HepG2 (cell line): ENCODE data around the gene PTPRU. TPM values are rescaled to one million over a fixed set of nuclear protein-coding genes. Genes with fewer than 3 reads are reported as not detected.

Experiments
- DPF2 ChIP-seq: sonication (generic); formaldehyde crosslinking; IDR thresholded peaks from 2 replicates; pipeline ENCODE4 v1.4.0; 2020; ENCODE audit warnings: mild to moderate bottlenecking, low read depth, missing genetic modification reagents, borderline replicate concordance
- HOXA5 ChIP-seq: sonication (generic); formaldehyde crosslinking; IDR thresholded peaks from 2 replicates; pipeline ENCODE4 v1.4.0; 2020; ENCODE audit warnings: missing genetic modification reagents
- MXI1 ChIP-seq: IDR thresholded peaks from 3 replicates; pipeline ENCODE4 v1.6.1; 2012; ENCODE audit warnings: low read depth, low read length, inconsistent platforms, borderline replicate concordance
- NCOA2 ChIP-seq: sonication (generic); formaldehyde crosslinking; IDR thresholded peaks from 2 replicates; pipeline ENCODE4 v1.8.0; 2022; ENCODE audit warnings: inconsistent platforms
- PAX8 ChIP-seq: sonication (generic); formaldehyde crosslinking; IDR thresholded peaks from 2 replicates; pipeline ENCODE4 v1.8.0; 2022; ENCODE audit warnings: mild to moderate bottlenecking, missing genetic modification reagents, borderline replicate concordance
- POGZ ChIP-seq: sonication (generic); formaldehyde crosslinking; IDR thresholded peaks from 2 replicates; pipeline ENCODE4 v1.4.0; 2020; ENCODE audit warnings: mild to moderate bottlenecking, missing genetic modification reagents
- SAP130 ChIP-seq: IDR thresholded peaks from 2 replicates; pipeline ENCODE4 v1.6.1; 2016; ENCODE audit warnings: low read depth
- TOE1 ChIP-seq: sonication (generic); formaldehyde crosslinking; IDR thresholded peaks from 2 replicates; pipeline ENCODE4 v1.4.0; 2020; ENCODE audit warnings: mild to moderate bottlenecking, missing genetic modification reagents
- YEATS2 ChIP-seq: sonication (generic); formaldehyde crosslinking; IDR thresholded peaks from 2 replicates; pipeline ENCODE4 v1.4.0; 2020; ENCODE audit warnings: missing genetic modification reagents, borderline replicate concordance
- ZEB1 ChIP-seq: IDR thresholded peaks from 2 replicates; pipeline ENCODE4 v1.6.1; 2012; ENCODE audit warnings: mild to moderate bottlenecking, low read depth, inconsistent platforms; ENCODE audit not compliant: insufficient replicate concordance
- ZKSCAN1 ChIP-seq: fragments of 150-350 bp; IDR thresholded peaks from 2 replicates; pipeline ENCODE4 v1.6.1; 2014; ENCODE audit warnings: low read length
- ZNF510 ChIP-seq: sonication (generic); formaldehyde crosslinking; IDR thresholded peaks from 2 replicates; pipeline ENCODE4 v1.4.0; 2020; ENCODE audit warnings: low read depth, mild to moderate bottlenecking, missing genetic modification reagents
- ZNF605 ChIP-seq: sonication (generic); formaldehyde crosslinking; IDR thresholded peaks from 2 replicates; pipeline ENCODE4 v1.8.0; 2022; ENCODE audit warnings: mild to moderate bottlenecking, missing genetic modification reagents
- polyA plus RNA-seq, 8 experiments: library from polyadenylated mRNA; depleted of rRNA in 3 of 8; stranded (reverse) in 7 of 8; unstranded in 1 of 8; fragments of >200 nt; fragmentation: Illumina TruSeq in 4 of 8; extraction: Trizol in 4 of 8; gene quantifications; 2 replicates each; pipeline versions ENCODE4 v1.2.1 to v1.2.3, GENCODE V29; 2011 to 2016; ENCODE audit warnings: low read depth in 4 of 8, missing spikeins in 1 of 8, mixed read lengths in 1 of 8; ENCODE audit not compliant: insufficient read depth in 1 of 8
- total RNA-seq, 5 experiments: library from RNA; depleted of rRNA; stranded (reverse); fragments of >200 nt; fragmentation: Illumina TruSeq; extraction: Trizol; gene quantifications; 2 replicates each; pipeline ENCODE4 v1.2.3, GENCODE V29; 2016; ENCODE audit warnings: low read depth in 1 of 5
- TF ChIP-seq, protein P1 (sequence below): fragments of 450-650 bp; IDR thresholded peaks from 2 replicates; pipeline ENCODE4 v1.6.1; 2016
- TF ChIP-seq, protein P2 (sequence below): sonication (generic); formaldehyde crosslinking; IDR thresholded peaks from 2 replicates; pipeline ENCODE4 v1.4.0; 2020; ENCODE audit warnings: missing genetic modification reagents, mild to moderate bottlenecking, borderline replicate concordance
- TF ChIP-seq, protein P3 (sequence below): sonication (generic); formaldehyde crosslinking; IDR thresholded peaks from 2 replicates; pipeline ENCODE4 v1.5.1; 2020; ENCODE audit warnings: missing genetic modification reagents, mild to moderate bottlenecking, borderline replicate concordance
- TF ChIP-seq, protein P4 (sequence below): sonication (generic); formaldehyde crosslinking; IDR thresholded peaks from 2 replicates; pipeline ENCODE4 v1.4.0; 2020; ENCODE audit warnings: missing genetic modification reagents, borderline replicate concordance

The PTPRU gene
- total and polyA plus RNA-seq, 2 of the 13 experiments (the other 11 are each of a cell fraction or from before 2014, with no cell fraction given), result 21.6 to 22.3 TPM

DNA sequence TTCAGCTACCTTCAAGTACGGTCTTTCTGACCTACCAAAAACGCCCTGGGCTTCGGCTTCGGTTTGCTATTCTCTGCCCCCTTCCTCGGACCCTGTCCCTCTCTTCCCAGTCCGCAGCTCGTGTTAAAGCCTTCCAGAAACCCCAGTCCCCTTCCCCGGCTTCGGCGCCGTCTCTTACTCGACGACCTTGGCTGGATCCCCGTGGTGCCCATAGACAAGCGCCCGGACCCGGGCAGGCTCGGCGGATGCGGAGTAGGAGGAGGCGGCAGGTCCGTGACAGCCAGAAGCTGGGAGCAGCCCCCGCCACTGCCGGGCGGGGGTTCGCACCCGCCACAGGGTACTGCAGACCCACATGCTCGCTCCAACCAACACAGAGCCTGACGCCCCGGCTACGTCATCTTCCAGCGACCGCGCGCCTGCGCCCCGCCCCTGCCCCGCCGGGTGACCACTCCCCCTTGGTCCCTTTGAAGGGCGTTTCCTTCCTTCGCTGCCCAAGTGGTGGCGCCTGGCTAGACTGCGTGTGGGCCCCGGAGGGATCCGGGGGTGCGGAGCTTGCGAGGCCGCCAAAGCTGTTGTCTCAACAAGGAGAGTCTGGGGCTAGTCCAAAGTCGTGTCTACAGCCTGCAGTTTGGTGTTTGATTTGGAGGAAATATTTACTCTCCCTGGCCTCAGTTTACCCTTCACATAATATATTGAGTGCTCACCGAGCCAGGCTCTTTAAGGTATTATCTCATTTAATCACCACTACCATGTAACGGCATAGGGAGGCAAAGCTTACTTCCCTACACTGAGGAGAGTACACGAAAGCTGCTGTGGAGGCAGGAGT, 5.6 kb upstream of the PTPRU start, which contains the start of gene MECR (continued):
- TF ChIP-seq POGZ (CRISPR knock-in tag), result peak; percentile 66
- peak; percentile 76; the same call in 1 of the 2 replicates for TF ChIP-seq HOXA5
- TF ChIP-seq MXI1, result peak; percentile 97
- TF ChIP-seq, protein P1, sequence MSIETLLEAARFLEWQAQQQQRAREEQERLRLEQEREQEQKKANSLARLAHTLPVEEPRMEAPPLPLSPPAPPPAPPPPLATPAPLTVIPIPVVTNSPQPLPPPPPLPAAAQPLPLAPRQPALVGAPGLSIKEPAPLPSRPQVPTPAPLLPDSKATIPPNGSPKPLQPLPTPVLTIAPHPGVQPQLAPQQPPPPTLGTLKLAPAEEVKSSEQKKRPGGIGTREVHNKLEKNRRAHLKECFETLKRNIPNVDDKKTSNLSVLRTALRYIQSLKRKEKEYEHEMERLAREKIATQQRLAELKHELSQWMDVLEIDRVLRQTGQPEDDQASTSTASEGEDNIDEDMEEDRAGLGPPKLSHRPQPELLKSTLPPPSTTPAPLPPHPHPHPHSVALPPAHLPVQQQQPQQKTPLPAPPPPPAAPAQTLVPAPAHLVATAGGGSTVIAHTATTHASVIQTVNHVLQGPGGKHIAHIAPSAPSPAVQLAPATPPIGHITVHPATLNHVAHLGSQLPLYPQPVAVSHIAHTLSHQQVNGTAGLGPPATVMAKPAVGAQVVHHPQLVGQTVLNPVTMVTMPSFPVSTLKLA, result peak; percentile 41
- TF ChIP-seq, protein P2, sequence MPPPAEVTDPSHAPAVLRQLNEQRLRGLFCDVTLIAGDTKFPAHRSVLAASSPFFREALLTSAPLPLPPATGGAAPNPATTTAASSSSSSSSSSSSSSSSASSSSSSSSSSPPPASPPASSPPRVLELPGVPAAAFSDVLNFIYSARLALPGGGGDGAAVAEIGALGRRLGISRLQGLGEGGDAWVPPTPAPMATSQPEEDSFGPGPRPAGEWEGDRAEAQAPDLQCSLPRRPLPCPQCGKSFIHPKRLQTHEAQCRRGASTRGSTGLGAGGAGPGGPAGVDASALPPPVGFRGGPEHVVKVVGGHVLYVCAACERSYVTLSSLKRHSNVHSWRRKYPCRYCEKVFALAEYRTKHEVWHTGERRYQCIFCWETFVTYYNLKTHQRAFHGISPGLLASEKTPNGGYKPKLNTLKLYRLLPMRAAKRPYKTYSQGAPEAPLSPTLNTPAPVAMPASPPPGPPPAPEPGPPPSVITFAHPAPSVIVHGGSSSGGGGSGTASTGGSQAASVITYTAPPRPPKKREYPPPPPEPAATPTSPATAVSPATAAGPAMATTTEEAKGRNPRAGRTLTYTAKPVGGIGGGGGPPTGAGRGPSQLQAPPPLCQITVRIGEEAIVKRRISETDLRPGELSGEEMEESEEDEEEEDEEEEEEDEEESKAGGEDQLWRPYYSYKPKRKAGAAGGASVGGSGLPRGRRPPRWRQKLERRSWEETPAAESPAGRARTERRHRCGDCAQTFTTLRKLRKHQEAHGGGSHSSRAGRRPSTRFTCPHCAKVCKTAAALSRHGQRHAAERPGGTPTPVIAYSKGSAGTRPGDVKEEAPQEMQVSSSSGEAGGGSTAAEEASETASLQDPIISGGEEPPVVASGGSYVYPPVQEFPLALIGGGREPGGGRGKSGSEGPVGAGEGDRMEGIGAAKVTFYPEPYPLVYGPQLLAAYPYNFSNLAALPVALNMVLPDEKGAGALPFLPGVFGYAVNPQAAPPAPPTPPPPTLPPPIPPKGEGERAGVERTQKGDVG, result 0 out of 2 replicates have a peak, but pooled peaks have one; percentile 39
- TF ChIP-seq SAP130, result peak; percentile 95
- TF ChIP-seq ZEB1, result no peak
- TF ChIP-seq TOE1, result no peak
- TF ChIP-seq ZNF605 (CRISPR knock-in tag), result peak; percentile 19; the same call in 1 of the 2 replicates
- no peak for TF ChIP-seq ZKSCAN1
- TF ChIP-seq ZNF510 (CRISPR knock-in tag), result no peak
- TF ChIP-seq, protein P3, sequence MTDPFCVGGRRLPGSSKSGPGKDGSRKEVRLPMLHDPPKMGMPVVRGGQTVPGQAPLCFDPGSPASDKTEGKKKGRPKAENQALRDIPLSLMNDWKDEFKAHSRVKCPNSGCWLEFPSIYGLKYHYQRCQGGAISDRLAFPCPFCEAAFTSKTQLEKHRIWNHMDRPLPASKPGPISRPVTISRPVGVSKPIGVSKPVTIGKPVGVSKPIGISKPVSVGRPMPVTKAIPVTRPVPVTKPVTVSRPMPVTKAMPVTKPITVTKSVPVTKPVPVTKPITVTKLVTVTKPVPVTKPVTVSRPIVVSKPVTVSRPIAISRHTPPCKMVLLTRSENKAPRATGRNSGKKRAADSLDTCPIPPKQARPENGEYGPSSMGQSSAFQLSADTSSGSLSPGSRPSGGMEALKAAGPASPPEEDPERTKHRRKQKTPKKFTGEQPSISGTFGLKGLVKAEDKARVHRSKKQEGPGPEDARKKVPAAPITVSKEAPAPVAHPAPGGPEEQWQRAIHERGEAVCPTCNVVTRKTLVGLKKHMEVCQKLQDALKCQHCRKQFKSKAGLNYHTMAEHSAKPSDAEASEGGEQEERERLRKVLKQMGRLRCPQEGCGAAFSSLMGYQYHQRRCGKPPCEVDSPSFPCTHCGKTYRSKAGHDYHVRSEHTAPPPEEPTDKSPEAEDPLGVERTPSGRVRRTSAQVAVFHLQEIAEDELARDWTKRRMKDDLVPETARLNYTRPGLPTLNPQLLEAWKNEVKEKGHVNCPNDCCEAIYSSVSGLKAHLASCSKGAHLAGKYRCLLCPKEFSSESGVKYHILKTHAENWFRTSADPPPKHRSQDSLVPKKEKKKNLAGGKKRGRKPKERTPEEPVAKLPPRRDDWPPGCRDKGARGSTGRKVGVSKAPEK (CRISPR knock-in tag), result no peak
- peak; percentile 84; the same call in 1 of the 2 replicates for TF ChIP-seq YEATS2
- no peak for TF ChIP-seq DPF2 (CRISPR knock-in tag)
- no peak for TF ChIP-seq PAX8 (CRISPR knock-in tag)
- no peak for TF ChIP-seq NCOA2 (CRISPR knock-in tag)
- TF ChIP-seq, protein P4, sequence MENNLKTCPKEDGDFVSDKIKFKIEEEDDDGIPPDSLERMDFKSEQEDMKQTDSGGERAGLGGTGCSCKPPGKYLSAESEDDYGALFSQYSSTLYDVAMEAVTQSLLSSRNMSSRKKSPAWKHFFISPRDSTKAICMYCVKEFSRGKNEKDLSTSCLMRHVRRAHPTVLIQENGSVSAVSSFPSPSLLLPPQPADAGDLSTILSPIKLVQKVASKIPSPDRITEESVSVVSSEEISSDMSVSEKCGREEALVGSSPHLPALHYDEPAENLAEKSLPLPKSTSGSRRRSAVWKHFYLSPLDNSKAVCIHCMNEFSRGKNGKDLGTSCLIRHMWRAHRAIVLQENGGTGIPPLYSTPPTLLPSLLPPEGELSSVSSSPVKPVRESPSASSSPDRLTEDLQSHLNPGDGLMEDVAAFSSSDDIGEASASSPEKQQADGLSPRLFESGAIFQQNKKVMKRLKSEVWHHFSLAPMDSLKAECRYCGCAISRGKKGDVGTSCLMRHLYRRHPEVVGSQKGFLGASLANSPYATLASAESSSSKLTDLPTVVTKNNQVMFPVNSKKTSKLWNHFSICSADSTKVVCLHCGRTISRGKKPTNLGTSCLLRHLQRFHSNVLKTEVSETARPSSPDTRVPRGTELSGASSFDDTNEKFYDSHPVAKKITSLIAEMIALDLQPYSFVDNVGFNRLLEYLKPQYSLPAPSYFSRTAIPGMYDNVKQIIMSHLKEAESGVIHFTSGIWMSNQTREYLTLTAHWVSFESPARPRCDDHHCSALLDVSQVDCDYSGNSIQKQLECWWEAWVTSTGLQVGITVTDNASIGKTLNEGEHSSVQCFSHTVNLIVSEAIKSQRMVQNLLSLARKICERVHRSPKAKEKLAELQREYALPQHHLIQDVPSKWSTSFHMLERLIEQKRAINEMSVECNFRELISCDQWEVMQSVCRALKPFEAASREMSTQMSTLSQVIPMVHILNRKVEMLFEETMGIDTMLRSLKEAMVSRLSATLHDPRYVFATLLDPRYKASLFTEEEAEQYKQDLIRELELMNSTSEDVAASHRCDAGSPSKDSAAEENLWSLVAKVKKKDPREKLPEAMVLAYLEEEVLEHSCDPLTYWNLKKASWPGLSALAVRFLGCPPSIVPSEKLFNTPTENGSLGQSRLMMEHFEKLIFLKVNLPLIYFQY (CRISPR knock-in tag), result no peak
